HEK293 (cell line): ENCODE data around the gene PDLIM7.

Experiments
- HOXC10 ChIP-seq: sonication (generic); formaldehyde crosslinking; IDR thresholded peaks from 2 replicates; pipeline ENCODE4 v1.8.1; 2023; ENCODE audit warnings: mild to moderate bottlenecking, missing genetic modification reagents
- RBAK ChIP-seq: fragments of 450-650 bp; formaldehyde crosslinking; IDR thresholded peaks from 2 replicates; pipeline ENCODE4 v1.5.1; 2016; ENCODE audit warnings: missing biosample characterization, missing genetic modification characterization
- ZBTB48 ChIP-seq: fragments of 450-650 bp; formaldehyde crosslinking; IDR thresholded peaks from 2 replicates; pipeline ENCODE4 v1.5.1; 2016; ENCODE audit warnings: missing biosample characterization, missing genetic modification characterization
- ZBTB7A ChIP-seq: fragments of 450-650 bp; formaldehyde crosslinking; IDR thresholded peaks from 2 replicates; pipeline ENCODE4 v1.5.1; 2016; ENCODE audit warnings: low read depth, missing biosample characterization, missing genetic modification characterization
- ZEB2 ChIP-seq: fragments of 450-650 bp; formaldehyde crosslinking; IDR thresholded peaks from 2 replicates; pipeline ENCODE4 v1.5.1; 2016; ENCODE audit warnings: missing biosample characterization, missing genetic modification characterization
- ZNF133 ChIP-seq: fragments of 450-650 bp; formaldehyde crosslinking; IDR thresholded peaks from 2 replicates; pipeline ENCODE4 v1.5.1; 2016; ENCODE audit warnings: missing biosample characterization, missing genetic modification characterization
- ZNF184 ChIP-seq: fragments of 450-650 bp; IDR thresholded peaks from 2 replicates; pipeline ENCODE4 v1.5.1; 2018; ENCODE audit warnings: missing biosample characterization, mild to moderate bottlenecking, missing genetic modification characterization
- ZNF394 ChIP-seq: fragments of 450-650 bp; formaldehyde crosslinking; IDR thresholded peaks from 2 replicates; pipeline ENCODE4 v1.5.1; 2016; ENCODE audit warnings: missing biosample characterization, missing genetic modification characterization, mild to moderate bottlenecking, moderate library complexity, borderline replicate concordance
- ZNF701 ChIP-seq: fragments of 450-650 bp; formaldehyde crosslinking; IDR thresholded peaks from 2 replicates; pipeline ENCODE4 v1.5.1; 2016; ENCODE audit warnings: missing biosample characterization, missing genetic modification characterization
- ZNF707 ChIP-seq: fragments of 450-650 bp; formaldehyde crosslinking; IDR thresholded peaks from 2 replicates; pipeline ENCODE4 v1.5.1; 2016; ENCODE audit warnings: missing biosample characterization, missing genetic modification characterization
- TF ChIP-seq, protein P1 (sequence below): fragments of 450-650 bp; formaldehyde crosslinking; IDR thresholded peaks from 2 replicates; pipeline ENCODE4 v1.5.1; 2016; ENCODE audit warnings: missing biosample characterization, missing genetic modification characterization
- TF ChIP-seq, protein P2 (sequence below): fragments of 450-650 bp; formaldehyde crosslinking; IDR thresholded peaks from 2 replicates; pipeline ENCODE4 v1.5.1; 2017; ENCODE audit warnings: missing biosample characterization, missing genetic modification characterization

DNA sequence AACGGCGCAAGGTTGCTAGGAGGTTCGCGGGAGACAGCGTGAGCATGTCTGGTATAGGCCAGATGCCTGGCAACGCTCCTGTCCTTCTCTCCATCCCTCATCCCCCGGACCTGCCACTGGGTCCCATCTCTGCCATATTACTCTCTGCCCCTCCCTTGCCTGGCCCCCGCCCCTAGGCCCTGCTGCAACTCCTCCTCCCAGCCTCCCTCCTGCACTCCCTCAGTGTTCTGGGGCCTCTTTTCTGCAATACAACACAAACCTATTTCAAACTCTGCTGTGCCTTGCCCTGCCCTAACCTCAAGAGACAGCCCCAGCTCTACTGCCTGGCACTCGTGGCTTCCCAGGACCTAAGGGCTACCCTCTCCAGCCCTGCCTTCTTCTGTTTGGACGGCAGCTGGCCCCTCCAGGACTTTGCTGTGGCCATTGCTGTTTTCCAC is 15.0 kb downstream of the PDLIM7 start:
- TF ChIP-seq, protein P1, sequence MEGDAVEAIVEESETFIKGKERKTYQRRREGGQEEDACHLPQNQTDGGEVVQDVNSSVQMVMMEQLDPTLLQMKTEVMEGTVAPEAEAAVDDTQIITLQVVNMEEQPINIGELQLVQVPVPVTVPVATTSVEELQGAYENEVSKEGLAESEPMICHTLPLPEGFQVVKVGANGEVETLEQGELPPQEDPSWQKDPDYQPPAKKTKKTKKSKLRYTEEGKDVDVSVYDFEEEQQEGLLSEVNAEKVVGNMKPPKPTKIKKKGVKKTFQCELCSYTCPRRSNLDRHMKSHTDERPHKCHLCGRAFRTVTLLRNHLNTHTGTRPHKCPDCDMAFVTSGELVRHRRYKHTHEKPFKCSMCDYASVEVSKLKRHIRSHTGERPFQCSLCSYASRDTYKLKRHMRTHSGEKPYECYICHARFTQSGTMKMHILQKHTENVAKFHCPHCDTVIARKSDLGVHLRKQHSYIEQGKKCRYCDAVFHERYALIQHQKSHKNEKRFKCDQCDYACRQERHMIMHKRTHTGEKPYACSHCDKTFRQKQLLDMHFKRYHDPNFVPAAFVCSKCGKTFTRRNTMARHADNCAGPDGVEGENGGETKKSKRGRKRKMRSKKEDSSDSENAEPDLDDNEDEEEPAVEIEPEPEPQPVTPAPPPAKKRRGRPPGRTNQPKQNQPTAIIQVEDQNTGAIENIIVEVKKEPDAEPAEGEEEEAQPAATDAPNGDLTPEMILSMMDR (tag by site-specific recombination), result no peak
- TF ChIP-seq ZNF133 (tag by site-specific recombination), result no peak
- no peak for TF ChIP-seq HOXC10 (CRISPR knock-in tag)
- TF ChIP-seq ZNF184 (tag by site-specific recombination), result no peak
- no peak for TF ChIP-seq ZBTB48 (tag by site-specific recombination)
- TF ChIP-seq ZNF394, result no peak
- TF ChIP-seq RBAK (tag by site-specific recombination), result no peak
- no peak for TF ChIP-seq ZEB2 (tag by site-specific recombination)
- TF ChIP-seq ZBTB7A (tag by site-specific recombination), result no peak
- no peak for TF ChIP-seq ZNF707 (tag by site-specific recombination)
- TF ChIP-seq ZNF701 (tag by site-specific recombination), result no peak
- TF ChIP-seq, protein P2, sequence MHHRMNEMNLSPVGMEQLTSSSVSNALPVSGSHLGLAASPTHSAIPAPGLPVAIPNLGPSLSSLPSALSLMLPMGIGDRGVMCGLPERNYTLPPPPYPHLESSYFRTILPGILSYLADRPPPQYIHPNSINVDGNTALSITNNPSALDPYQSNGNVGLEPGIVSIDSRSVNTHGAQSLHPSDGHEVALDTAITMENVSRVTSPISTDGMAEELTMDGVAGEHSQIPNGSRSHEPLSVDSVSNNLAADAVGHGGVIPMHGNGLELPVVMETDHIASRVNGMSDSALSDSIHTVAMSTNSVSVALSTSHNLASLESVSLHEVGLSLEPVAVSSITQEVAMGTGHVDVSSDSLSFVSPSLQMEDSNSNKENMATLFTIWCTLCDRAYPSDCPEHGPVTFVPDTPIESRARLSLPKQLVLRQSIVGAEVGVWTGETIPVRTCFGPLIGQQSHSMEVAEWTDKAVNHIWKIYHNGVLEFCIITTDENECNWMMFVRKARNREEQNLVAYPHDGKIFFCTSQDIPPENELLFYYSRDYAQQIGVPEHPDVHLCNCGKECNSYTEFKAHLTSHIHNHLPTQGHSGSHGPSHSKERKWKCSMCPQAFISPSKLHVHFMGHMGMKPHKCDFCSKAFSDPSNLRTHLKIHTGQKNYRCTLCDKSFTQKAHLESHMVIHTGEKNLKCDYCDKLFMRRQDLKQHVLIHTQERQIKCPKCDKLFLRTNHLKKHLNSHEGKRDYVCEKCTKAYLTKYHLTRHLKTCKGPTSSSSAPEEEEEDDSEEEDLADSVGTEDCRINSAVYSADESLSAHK, result no peak
